SK-N-SH (cell line): ENCODE data around the gene PPP1R12A. TPM values are rescaled to one million over a fixed set of nuclear protein-coding genes. Genes with fewer than 3 reads are reported as not detected.

Experiments
- CTCF ChIA-PET: fragments of 300-600, 350-600 bp; formaldehyde crosslinking; extraction: SDS; loops from one replicate; lab custom pipeline; 2021; lab: Yijun Ruan, JAX
- POLR2A ChIA-PET: fragments of 350-600 bp; sonication (Branson Sonifier 250); formaldehyde crosslinking; extraction: SDS; loops from one replicate; lab custom pipeline; 2020; ENCODE audit warnings: antibody characterized with exemption, inconsistent platforms; lab: Yijun Ruan, JAX
- DNase-seq: peaks from one replicate; pipeline ENCODE4 v3.0.0; 2012
- H2AFZ ChIP-seq: fragments of 200-600 bp; sonication (generic); 2 replicates; pipeline ENCODE4 v1.8.1; 2016; ENCODE audit warnings: antibody characterized with exemption, mild to moderate bottlenecking, low read depth
- H3F3A ChIP-seq: fragments of 200-600 bp; sonication (generic); replicated peaks from 2 replicates; pipeline ENCODE3; 2016; ENCODE audit warnings: antibody characterized with exemption, mild to moderate bottlenecking; ENCODE audit not compliant: insufficient read depth
- H3K27ac ChIP-seq, 2 experiments: fragments of 200-500 bp in 1 of 2; fragments of 200-600 bp in 1 of 2; sonication (Bioruptor generic) in 1 of 2; sonication (generic), shearing (Covaris generic) in 1 of 2; 2 replicates each; pipeline versions ENCODE4 v1.5.1 to v1.6.1; 2014 to 2016; ENCODE audit warnings: low read depth in 2 of 2, inconsistent platforms in 1 of 2, low read length in 1 of 2, mild to moderate bottlenecking in 1 of 2, mixed read lengths in 1 of 2
- H3K27me3 ChIP-seq: fragments of 200-600 bp; sonication (generic), shearing (Covaris generic); 2 replicates; pipeline ENCODE4 v1.6.1; 2016; ENCODE audit warnings: mixed run types; ENCODE audit not compliant: insufficient read depth
- H3K36me3 ChIP-seq, 2 experiments: fragments of 200-500 bp in 1 of 2; fragments of 200-600 bp in 1 of 2; sonication (Bioruptor generic) in 1 of 2; sonication (generic) in 1 of 2; replicated peaks in 1 of 2; 2 replicates each; pipeline versions ENCODE3 to v1.5.1; 2014 to 2016; ENCODE audit warnings: low read length in 1 of 2, mild to moderate bottlenecking in 1 of 2; ENCODE audit not compliant: insufficient read depth in 2 of 2, control insufficient read depth in 1 of 2
- H3K4me1 ChIP-seq, 2 experiments: fragments of 200-500 bp in 1 of 2; fragments of 200-600 bp in 1 of 2; sonication (Bioruptor generic) in 1 of 2; sonication (generic), shearing (Covaris generic) in 1 of 2; 2 replicates each; pipeline versions ENCODE4 v1.5.1 to v1.6.1; 2014 to 2016; ENCODE audit warnings: low read depth in 1 of 2, low read length in 1 of 2, mixed run types in 1 of 2; ENCODE audit not compliant: insufficient read depth in 2 of 2, control insufficient read depth in 1 of 2
- H3K4me2 ChIP-seq: fragments of 200-600 bp; sonication (generic), shearing (Covaris generic); 2 replicates; pipeline ENCODE4 v1.6.1; 2017; ENCODE audit warnings: mixed run types
- H3K4me3 ChIP-seq, 2 experiments: fragments of 200-500 bp in 1 of 2; fragments of 200-600 bp in 1 of 2; sonication (Bioruptor generic) in 1 of 2; sonication (generic), shearing (Covaris generic) in 1 of 2; 2 replicates each; pipeline versions ENCODE4 v1.5.1 to v1.8.1; 2014 to 2016; ENCODE audit warnings: low read depth in 2 of 2, inconsistent platforms in 1 of 2, low read length in 1 of 2, mild to moderate bottlenecking in 1 of 2, mixed read lengths in 1 of 2, moderate library complexity in 1 of 2
- H3K79me2 ChIP-seq: fragments of 200-600 bp; sonication (generic); 2 replicates; pipeline ENCODE4 v1.8.1; 2017; ENCODE audit warnings: mild to moderate bottlenecking; ENCODE audit not compliant: insufficient read depth
- H3K9ac ChIP-seq: fragments of 200-600 bp; sonication (generic); 2 replicates; pipeline ENCODE4 v1.6.1; 2017; ENCODE audit warnings: mixed run types
- H3K9me2 ChIP-seq: fragments of 200-600 bp; sonication (generic); 2 replicates; pipeline ENCODE4 v1.6.1; 2017; ENCODE audit warnings: mixed run types
- H3K9me3 ChIP-seq: fragments of 200-600 bp; sonication (generic); 2 replicates; pipeline ENCODE4 v1.6.1; 2017; ENCODE audit warnings: mixed run types, mild to moderate bottlenecking, moderate library complexity
- H4K20me1 ChIP-seq: fragments of 200-600 bp; sonication (generic); 2 replicates; pipeline ENCODE4 v1.6.1; 2017; ENCODE audit warnings: mild to moderate bottlenecking, mixed run types; ENCODE audit not compliant: insufficient read depth
- EP300 ChIP-seq, 2 experiments: IDR thresholded peaks; 2 replicates each; pipeline versions ENCODE4 v1.4.0 to v1.6.1; 2012; ENCODE audit warnings: borderline replicate concordance in 1 of 2, low read depth in 1 of 2, low read length in 1 of 2
- EZH2phosphoT487 ChIP-seq: fragments of 200-600 bp; sonication (generic); IDR thresholded peaks from 2 replicates; pipeline ENCODE4 v1.6.1; 2017; ENCODE audit warnings: low read depth, mixed run types, mild to moderate bottlenecking, antibody characterized with exemption, moderate library complexity, borderline replicate concordance
- FOSL2 ChIP-seq: IDR thresholded peaks from 2 replicates; pipeline ENCODE4 v1.4.0; 2012; ENCODE audit warnings: low read depth, mild to moderate bottlenecking, moderate library complexity, borderline replicate concordance
- FOXJ3 ChIP-seq: sonication (generic); formaldehyde crosslinking; IDR thresholded peaks from 2 replicates; pipeline ENCODE4 v1.5.1; 2020; ENCODE audit warnings: mild to moderate bottlenecking, missing genetic modification reagents
- GATA2 ChIP-seq: sonication (generic); formaldehyde crosslinking; IDR thresholded peaks from 2 replicates; pipeline ENCODE4 v1.5.0; 2020; ENCODE audit warnings: mild to moderate bottlenecking, missing genetic modification reagents
- JUND ChIP-seq: IDR thresholded peaks from 2 replicates; pipeline ENCODE4 v1.4.0; 2012
- NFIC ChIP-seq: IDR thresholded peaks from 2 replicates; pipeline ENCODE4 v1.4.0; 2012; ENCODE audit warnings: borderline replicate concordance
- NRF1 ChIP-seq: IDR thresholded peaks from 2 replicates; pipeline ENCODE4 v1.6.1; 2012; ENCODE audit warnings: low read depth, mild to moderate bottlenecking, low read length
- POLR2AphosphoS5 ChIP-seq: IDR thresholded peaks from 2 replicates; pipeline ENCODE4 v1.6.1; 2012; ENCODE audit warnings: low read depth, low read length
- RAD21 ChIP-seq: IDR thresholded peaks from 2 replicates; pipeline ENCODE4 v1.6.1; 2012; ENCODE audit warnings: mild to moderate bottlenecking, low read length
- RCOR1 ChIP-seq: fragments of 150-350 bp; IDR thresholded peaks from 2 replicates; pipeline ENCODE4 v1.6.1; 2017; ENCODE audit warnings: antibody characterized with exemption, low read length
- RFX5 ChIP-seq: IDR thresholded peaks from 2 replicates; pipeline ENCODE4 v1.6.1; 2012; ENCODE audit warnings: mild to moderate bottlenecking, improper control_type of control experiment, low read length
- TAF1 ChIP-seq: IDR thresholded peaks from 2 replicates; pipeline ENCODE4 v1.6.1; 2012; ENCODE audit warnings: low read depth, mild to moderate bottlenecking, low read length, moderate library complexity, borderline replicate concordance
- TEAD4 ChIP-seq: IDR thresholded peaks from 2 replicates; pipeline ENCODE4 v1.4.0; 2012; ENCODE audit warnings: mild to moderate bottlenecking, borderline replicate concordance; ENCODE audit not compliant: insufficient read depth
- YY1 ChIP-seq: IDR thresholded peaks from 2 replicates; pipeline ENCODE4 v1.4.0; 2012; ENCODE audit warnings: low read depth, mild to moderate bottlenecking
- WGBS: methylation state at CpG from one replicate; pipeline ENCODE4 v1.1.6; 2017; ENCODE audit warnings: low lambda C conversion rate; 5-methylcytosine and 5-hydroxymethylcytosine counted together
- polyA plus RNA-seq, 3 experiments: library from polyadenylated mRNA; depleted of rRNA; stranded (reverse); fragments of >200 nt; gene quantifications; 2 replicates each; pipeline ENCODE4 v1.2.3, GENCODE V29; 2012
- TF ChIP-seq, protein P1 (sequence below): IDR thresholded peaks from 2 replicates; pipeline ENCODE4 v1.4.0; 2012; ENCODE audit warnings: low read depth
- TF ChIP-seq, protein P2 (sequence below): fragments of 150-350 bp; IDR thresholded peaks from 2 replicates; pipeline ENCODE4 v1.6.1; 2017; ENCODE audit warnings: antibody characterized with exemption, low read length, low read depth, borderline replicate concordance
- TF ChIP-seq, protein P3 (sequence below): fragments of 200-600 bp; sonication (generic); IDR thresholded peaks from 2 replicates; pipeline ENCODE4 v1.6.1; 2017; ENCODE audit warnings: antibody characterized with exemption, mild to moderate bottlenecking, moderate library complexity

The PPP1R12A gene
- polyA plus RNA-seq, 1 of the 3 experiments (the other 2 are of a cell fraction), result 26.0 TPM

DNA sequence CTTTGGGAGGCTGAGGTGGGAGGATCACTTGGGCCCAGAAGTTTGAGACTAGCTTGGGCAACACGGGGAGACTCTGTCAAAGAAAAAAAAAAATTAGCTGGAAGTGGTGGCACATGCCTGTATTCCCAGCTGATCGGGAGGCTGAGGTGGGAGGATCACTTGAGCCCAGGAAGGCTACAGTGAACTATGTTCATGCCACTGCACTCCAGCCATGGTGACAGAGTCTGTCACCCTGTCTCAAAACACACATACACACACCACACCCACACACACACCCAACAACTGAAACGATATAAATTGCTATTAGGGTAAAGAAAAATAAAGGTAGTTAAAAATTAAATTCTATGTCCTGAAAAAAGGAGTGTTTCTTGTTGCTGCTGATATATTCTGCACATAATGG, 7.9 kb downstream of the PPP1R12A start:
- DNase-seq, result no peak
- Histone ChIP-seq H3K27me3 (no peaks in the 10 kb centered on the region), H3K9ac (no peak overlapping the region), H3F3A (peaks cover 11% of the 10 kb centered on the region), H3K27ac (no peak overlapping the region)
- POLR2A ChIA-PET, result no interaction called here
- TF ChIP-seq RCOR1 (no peak), RAD21 (no peak), FOSL2 (no peak), POLR2AphosphoS5 (no peak), YY1 (no peak), EZH2phosphoT487 (no peak)
- TF ChIP-seq, all 33 proteins: peak for 0
- Histone ChIP-seq H3K9me3 (no peaks in the 10 kb centered on the region), H3K36me3 (peaks cover 0 to 6% of the 10 kb centered on the region in 2 experiments), H4K20me1 (peaks cover 96% of the 10 kb centered on the region), H3K4me1 (peaks cover 0 to 3% of the 10 kb centered on the region in 2 experiments; a peak in 3 of 4 replicates), H3K4me3 (no peak overlapping the region), H2AFZ (no peak overlapping the region), H3K79me2 (peaks cover 100% of the 10 kb centered on the region), H3K9me2 (no peaks in the 10 kb centered on the region), H3K4me2 (no peak overlapping the region)
- 69% methylated on average over 3 of the region's 3 CpGs for WGBS
- CTCF ChIA-PET, result no interaction called here

GRCh38 chr12:79925492-79925891, 9.4 kb downstream of the PPP1R12A start:
- H3K4me2 ChIP-seq, result no peak overlapping the region
- H3K4me3 ChIP-seq, result no peak overlapping the region
- H3K4me1 ChIP-seq, result peaks cover 0 to 2% of the 10 kb centered on the region in 2 experiments; a peak in 2 of 4 replicates
- peaks cover 11% of the 10 kb centered on the region for H3F3A ChIP-seq
- no peaks in the 10 kb centered on the region for H3K9me2 ChIP-seq
- H3K27me3 ChIP-seq, result no peaks in the 10 kb centered on the region
- no peak for DNase-seq
- H3K79me2 ChIP-seq, result peaks cover 100% of the 10 kb centered on the region
- ChIA-PET POLR2A (no interaction called here), CTCF (no interaction called here)
- no peak overlapping the region for H3K9ac ChIP-seq
- TF ChIP-seq GATA2 (no peak), NRF1 (no peak), NFIC (no peak), JUND (no peak), TEAD4 (no peak), EP300 (IDR thresholded peaks at IDR 0.05; ENCODE audit: borderline replicate concordance in 1 of 2, low read depth in 1 of 2, low read length in 1 of 2) (no peak), RCOR1 (no peak), FOSL2 (no peak), FOXJ3 (no peak), RFX5 (no peak), EZH2phosphoT487 (no peak), TAF1 (no peak)
- TF ChIP-seq, protein P1, sequence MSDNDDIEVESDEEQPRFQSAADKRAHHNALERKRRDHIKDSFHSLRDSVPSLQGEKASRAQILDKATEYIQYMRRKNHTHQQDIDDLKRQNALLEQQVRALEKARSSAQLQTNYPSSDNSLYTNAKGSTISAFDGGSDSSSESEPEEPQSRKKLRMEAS, result no peak
- TF ChIP-seq, protein P2, sequence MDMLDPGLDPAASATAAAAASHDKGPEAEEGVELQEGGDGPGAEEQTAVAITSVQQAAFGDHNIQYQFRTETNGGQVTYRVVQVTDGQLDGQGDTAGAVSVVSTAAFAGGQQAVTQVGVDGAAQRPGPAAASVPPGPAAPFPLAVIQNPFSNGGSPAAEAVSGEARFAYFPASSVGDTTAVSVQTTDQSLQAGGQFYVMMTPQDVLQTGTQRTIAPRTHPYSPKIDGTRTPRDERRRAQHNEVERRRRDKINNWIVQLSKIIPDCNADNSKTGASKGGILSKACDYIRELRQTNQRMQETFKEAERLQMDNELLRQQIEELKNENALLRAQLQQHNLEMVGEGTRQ, result no peak
- TF ChIP-seq, protein P3, sequence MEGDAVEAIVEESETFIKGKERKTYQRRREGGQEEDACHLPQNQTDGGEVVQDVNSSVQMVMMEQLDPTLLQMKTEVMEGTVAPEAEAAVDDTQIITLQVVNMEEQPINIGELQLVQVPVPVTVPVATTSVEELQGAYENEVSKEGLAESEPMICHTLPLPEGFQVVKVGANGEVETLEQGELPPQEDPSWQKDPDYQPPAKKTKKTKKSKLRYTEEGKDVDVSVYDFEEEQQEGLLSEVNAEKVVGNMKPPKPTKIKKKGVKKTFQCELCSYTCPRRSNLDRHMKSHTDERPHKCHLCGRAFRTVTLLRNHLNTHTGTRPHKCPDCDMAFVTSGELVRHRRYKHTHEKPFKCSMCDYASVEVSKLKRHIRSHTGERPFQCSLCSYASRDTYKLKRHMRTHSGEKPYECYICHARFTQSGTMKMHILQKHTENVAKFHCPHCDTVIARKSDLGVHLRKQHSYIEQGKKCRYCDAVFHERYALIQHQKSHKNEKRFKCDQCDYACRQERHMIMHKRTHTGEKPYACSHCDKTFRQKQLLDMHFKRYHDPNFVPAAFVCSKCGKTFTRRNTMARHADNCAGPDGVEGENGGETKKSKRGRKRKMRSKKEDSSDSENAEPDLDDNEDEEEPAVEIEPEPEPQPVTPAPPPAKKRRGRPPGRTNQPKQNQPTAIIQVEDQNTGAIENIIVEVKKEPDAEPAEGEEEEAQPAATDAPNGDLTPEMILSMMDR, result no peak
- no peaks in the 10 kb centered on the region for H3K9me3 ChIP-seq
- H3K27ac ChIP-seq, result no peak overlapping the region
- H4K20me1 ChIP-seq, result peaks cover 97% of the 10 kb centered on the region
- 100% methylated on average over 1 of the region's 1 CpG for WGBS
- H2AFZ ChIP-seq, result no peak overlapping the region
- H3K36me3 ChIP-seq, result peaks cover 0 to 11% of the 10 kb centered on the region in 2 experiments
